ENCODE data around the gene MET.

DNA sequence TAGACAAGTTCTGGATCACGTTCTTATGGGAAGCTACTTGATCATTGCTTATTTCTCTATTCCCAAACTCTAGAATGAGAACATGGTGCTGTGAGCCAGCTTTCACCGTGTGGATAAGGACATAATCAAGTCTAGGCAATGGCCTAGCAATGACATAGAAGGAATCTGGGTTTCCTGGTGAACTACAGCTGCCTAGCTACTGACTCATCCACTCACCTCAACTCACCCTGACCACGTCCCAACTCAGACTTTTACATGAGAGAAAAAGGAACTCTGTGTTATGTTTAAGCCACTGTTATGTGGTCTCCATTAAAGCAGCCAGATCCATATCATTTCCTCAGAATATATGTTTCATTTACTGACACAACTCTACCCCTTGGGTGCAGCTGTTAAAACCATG is 18.8 kb upstream of the MET start:
- TF ChIP-seq, protein P1, sequence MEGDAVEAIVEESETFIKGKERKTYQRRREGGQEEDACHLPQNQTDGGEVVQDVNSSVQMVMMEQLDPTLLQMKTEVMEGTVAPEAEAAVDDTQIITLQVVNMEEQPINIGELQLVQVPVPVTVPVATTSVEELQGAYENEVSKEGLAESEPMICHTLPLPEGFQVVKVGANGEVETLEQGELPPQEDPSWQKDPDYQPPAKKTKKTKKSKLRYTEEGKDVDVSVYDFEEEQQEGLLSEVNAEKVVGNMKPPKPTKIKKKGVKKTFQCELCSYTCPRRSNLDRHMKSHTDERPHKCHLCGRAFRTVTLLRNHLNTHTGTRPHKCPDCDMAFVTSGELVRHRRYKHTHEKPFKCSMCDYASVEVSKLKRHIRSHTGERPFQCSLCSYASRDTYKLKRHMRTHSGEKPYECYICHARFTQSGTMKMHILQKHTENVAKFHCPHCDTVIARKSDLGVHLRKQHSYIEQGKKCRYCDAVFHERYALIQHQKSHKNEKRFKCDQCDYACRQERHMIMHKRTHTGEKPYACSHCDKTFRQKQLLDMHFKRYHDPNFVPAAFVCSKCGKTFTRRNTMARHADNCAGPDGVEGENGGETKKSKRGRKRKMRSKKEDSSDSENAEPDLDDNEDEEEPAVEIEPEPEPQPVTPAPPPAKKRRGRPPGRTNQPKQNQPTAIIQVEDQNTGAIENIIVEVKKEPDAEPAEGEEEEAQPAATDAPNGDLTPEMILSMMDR (IDR thresholded peaks at IDR 0.05 in 8 of 11, conservative IDR thresholded peaks at IDR 0.05 in 3 of 11), result no peak
- TF ChIP-seq POLR2A (IDR thresholded peaks at IDR 0.05), result no peak
- no peak for TF ChIP-seq POLR2AphosphoS5 (IDR thresholded peaks at IDR 0.05)
